ENCODE measurements around the gene IRF6. TPM values are rescaled to one million over a fixed set of nuclear protein-coding genes. Genes with fewer than 3 reads are reported as not detected.

IRF6 gene
- total RNA-seq, 1 donor from 2014 or later = 30.3 TPM

GRCh38 chr1:209790286-209791193, 15.4 kb downstream of the IRF6 start:
- no peak for DNase-seq (ENCODE audit: low read depth)

GRCh38 chr1:209789245-209789644, 16.7 kb downstream of the IRF6 start:
- DNase-seq (ENCODE audit: low read depth) = no peak

DNA sequence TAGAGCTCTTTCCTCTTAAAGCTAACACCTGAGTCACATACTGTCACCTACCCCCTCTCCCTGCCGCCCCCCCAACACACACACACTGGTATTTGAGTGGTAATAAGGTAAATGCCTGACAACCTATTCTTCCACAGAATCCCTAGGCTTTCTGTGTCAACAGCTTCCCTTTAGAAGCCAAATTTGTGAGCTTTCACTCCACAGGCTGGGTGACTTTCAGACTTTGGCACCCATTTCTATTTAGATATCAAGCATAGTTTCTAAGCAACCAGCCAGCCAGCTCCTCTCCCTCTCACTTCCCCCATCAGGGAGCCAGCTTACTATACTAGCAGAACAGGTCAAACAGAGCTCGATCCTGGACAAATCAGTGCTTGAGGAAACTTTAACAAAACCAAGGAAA, 18.4 kb downstream of the IRF6 start:
- DNase-seq (ENCODE audit: low read depth) = no peak

DNA sequence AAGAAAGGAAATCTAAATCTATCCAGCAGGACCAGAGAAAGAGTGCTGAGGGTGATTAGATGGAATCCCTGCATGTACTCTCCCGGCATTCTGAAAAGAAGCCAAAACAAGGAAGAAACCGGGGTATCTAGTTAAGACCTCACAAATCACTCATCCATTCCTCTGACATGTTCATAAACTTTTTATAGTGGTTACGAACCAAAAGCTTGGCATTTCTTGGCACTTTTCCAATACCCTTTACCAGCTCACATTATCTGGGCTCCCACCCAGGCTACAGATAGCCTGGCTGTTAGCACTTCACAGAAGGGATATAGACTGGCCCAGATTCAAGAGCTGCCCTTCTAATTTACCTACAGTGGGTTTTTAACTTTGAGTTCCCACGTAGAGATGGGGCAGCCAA, 19.8 kb downstream of the IRF6 start:
- DNase-seq (ENCODE audit: low read depth) = no peak

GRCh38 chr1:209785592-209785991, 20.4 kb downstream of the IRF6 start:
- DNase-seq (ENCODE audit: low read depth) = no peak

DNA sequence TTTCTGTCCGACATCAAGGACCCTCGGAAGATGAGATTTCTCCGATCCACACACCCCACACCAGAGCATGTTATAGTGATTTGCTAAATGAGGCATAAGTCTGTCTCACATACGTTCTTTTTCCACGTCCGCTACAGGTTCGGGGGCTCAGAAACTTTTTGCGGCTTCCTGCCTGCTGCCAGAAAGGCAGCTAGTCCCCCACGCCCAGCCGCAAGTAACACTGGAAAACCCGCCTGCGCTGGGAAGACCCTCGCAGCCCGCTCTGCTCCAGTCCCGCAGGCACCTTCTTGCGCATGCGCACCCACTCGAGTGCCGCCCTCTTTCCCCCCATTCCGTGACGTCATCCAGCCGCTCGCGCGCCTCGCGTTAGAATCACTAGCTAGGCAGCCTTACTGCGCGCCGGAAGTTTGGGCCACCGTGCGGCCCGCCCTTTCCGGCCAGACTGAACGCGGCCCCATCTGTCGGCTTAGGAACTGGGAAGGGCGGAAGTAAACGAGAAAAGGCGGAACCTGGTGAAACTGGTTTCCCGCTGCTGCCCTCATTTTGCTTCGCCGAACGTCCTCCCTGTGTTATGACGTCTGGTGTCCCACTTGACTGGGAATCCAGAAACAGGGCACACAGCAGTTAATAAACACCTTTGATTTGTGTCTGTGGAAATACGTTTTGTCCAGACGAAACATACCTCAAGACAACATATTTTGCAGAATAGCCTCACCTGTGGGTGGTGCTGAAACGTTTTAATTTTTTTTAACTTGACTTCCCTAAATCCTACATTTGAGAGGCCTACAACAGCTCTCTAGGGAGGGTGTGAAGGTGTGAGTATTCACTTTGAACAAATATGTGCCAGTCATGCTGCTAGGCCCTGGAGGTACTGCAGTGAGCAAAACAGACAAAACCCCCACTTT, 21.4 kb downstream of the IRF6 start, which contains the start of gene C1orf74:
TSS of gene C1orf74 (minus strand) at position 295 of the 905 bp plus-strand sequence. CDS start 925 bp downstream, outside the sequence.
- DNase-seq (ENCODE audit: low read depth) = peak; percentile 90

DNA sequence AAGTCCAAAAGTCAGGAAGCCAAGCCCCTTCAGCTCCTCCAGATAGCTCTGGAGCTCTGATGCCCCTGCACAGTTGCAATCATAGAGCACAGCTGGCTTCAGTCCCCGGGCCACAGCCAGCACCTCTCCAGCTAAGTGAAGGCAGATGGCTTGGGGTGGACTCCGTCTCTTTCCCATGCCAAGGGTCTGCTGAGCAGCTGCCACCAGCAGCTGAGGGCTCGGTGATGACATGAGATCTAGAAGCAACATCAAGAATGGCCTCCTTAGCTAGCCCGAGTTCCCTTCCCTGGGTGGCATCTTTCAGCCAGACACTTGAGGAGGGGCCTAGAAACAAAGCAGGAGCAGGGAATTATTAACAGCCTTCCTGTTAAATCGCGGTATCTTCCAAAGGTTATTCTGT, 22.6 kb downstream of the IRF6 start:
- DNase-seq (ENCODE audit: low read depth) = no peak

DNA sequence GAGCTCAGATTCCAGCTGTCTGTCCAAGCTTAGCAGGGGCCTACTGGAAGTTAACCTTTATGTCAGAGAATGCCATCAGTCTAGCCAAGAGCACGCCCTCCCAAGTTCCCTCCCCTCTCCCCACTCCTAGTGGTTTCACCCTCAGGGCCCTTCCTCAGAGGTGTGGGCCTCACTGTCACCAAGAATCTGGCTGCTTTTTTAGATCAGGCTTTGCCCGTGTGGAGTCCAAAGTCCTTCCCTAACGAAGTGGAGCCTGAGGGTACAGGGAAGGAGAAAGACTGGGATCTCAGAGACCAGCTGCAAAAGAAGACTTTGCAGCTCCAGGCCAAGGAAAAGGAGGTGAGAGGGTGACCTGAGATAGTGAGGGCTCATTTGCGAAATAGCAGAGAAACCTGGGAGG, 25.7 kb downstream of the IRF6 start:
- DNase-seq (ENCODE audit: low read depth) = peak; percentile 49

DNA sequence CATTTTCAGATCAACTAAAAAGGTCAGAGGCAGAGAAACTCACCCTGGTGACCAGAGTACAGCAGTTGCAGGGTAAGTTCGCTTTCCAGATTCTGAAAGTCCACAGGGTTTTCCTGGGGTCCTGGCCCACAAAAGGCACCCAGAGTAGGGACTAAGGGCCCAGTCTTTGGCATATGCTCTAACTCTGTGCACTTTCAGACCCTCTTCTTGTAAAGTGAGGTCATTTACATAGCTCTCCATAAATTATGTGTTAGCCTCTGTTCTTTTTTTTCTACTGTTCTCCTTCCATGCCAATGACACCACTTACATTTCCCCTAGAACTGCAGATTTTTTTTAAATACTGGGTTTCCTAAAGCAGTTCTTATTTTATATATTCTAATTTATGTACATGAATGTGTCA, 27.8 kb downstream of the IRF6 start:
- DNase-seq (ENCODE audit: low read depth) = no peak

DNA sequence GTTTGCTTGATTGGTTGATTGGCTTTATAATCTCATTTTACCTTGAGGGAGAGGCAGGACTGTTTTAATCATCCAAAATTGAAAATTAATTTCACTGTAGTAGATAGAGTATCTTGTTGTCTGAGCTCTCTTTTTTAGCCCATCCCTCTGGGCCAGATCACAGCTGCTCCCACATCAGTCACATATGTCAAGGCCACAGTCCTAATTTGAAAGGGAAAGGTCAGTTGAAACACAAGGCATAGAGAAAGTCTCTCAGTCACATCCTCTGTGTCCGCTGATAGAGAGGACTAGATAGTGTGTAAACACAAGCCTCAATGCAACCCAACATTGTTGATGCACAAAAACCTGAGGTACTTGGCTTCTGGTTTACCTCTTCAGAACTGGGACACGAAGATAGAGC, 28.4 kb downstream of the IRF6 start:
- DNase-seq (ENCODE audit: low read depth) = no peak

GRCh38 chr1:209775678-209776077, 30.3 kb downstream of the IRF6 start:
- DNase-seq (ENCODE audit: low read depth) = no peak

DNA sequence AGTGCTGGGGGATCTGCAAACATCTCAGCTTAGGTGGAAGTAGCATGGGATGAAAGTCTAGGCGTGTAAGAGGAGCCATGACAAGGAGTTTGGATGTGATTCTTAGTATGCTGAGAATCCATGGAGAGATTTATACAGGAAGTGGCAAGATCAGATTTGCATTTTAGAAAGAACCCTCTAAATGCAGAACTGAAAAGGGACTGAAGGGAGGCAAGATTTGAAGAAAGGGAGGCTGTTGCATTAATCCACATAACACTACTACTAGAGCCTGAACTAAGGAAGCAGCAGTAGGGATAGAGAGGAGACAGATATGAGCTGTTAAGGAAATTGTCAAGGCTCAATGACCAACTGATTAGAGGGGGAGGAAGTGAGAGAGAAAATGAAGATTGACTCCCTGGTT, 31.4 kb downstream of the IRF6 start:
- no peak for DNase-seq (ENCODE audit: low read depth)

DNA sequence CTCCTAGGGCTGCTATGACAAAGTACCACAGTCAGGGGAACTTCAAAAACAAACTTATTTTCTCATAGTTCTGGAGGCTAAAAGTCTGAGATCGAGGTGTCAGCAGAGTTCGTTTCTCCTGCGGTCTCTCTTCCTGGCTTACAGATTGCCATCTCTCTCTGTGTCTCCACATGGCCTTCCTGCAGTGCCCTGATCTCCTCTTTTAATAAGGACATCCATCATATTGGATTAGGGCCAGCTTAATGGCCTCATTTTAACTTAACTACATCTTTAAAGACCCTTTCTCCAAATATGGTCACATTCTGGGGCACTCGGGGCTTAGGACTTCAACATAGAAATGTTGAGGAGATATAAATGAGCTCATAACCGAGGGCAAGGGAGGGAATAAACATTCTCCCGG, 33.8 kb downstream of the IRF6 start:
- no peak for DNase-seq (ENCODE audit: low read depth)

GRCh38 chr1:209770636-209771415, 35.1 kb downstream of the IRF6 start:
- DNase-seq (ENCODE audit: low read depth) = no peak

- DNase-seq (ENCODE audit: low read depth) = no peak
Measured at GRCh38 chr1:209769971-209770370, 36.0 kb downstream of the IRF6 start.

- DNase-seq (ENCODE audit: low read depth) = no peak
Measured at GRCh38 chr1:209769171-209769904, 36.6 kb downstream of the IRF6 start.

DNA sequence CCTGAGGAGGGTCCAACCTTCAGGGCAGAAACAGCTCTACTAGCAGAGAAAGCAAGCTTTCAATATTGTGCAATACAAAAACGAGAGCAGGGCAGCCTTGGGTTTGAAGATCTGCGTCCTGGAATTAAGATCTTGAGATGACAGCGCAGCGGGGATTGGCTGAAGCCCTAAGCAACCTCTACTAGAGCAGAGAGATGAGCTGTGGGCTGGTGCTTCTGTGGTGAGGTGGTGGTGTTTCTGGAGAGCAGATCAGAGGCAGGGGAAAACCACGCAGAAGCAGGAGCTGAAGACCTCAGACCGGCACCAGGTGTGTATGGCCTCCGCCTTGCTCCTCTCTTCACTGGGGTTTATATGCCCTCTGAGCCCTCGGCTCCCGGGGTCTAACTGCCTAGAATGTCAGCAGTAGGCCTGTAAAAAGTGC, 37.6 kb downstream of the IRF6 start:
- no peak for DNase-seq (ENCODE audit: low read depth)

GRCh38 chr1:209767706-209768105, 38.2 kb downstream of the IRF6 start:
- DNase-seq (ENCODE audit: low read depth) = no peak

GRCh38 chr1:209767096-209767495, 38.8 kb downstream of the IRF6 start:
- no peak for DNase-seq (ENCODE audit: low read depth)

DNA sequence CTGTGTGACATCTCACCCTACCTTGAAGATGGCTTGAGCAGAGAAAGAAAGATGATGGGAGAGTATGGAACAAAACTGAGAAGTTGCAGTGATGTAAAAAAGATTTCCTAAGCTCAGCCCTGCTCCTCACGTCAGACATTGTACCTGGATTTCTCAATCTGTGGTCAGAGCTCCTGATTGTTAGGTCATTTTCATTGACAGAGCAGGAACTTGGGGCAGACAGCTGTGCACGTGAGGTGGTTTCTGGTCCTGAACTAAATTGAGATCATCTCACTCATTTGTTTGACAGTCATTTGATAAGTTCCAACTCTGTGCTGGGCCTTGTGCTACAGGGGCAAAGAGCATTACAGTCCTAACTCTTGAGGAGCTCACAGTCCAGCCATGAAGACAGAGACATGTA, 39.9 kb downstream of the IRF6 start:
- DNase-seq (ENCODE audit: low read depth) = no peak

GRCh38 chr1:209761011-209761635, 44.8 kb downstream of the IRF6 start:
- DNase-seq (ENCODE audit: low read depth) = no peak
